Stimulated activated CD4-positive, alpha-beta T cell treated with anti-CD3 and anti-CD28 coated beads, Interleukin-2, amount 100 ng/mL, for 24 hours (primary cell): Measurements from ENCODE around the gene FRMPD2.
A peak's percentile ranks its signal among the peaks of the same experiment; 100 is the strongest.
"Not testable (repeated sequence)": the region's sequence is repeated elsewhere in the genome, so short reads cannot be mapped to it uniquely, and the experiment has no call there.

Experiments
- DNase-seq, 2 donors: peaks; one replicate each; pipeline ENCODE4 v3.0.0-alpha.2; 2020

FRMPD2 gene

DNA sequence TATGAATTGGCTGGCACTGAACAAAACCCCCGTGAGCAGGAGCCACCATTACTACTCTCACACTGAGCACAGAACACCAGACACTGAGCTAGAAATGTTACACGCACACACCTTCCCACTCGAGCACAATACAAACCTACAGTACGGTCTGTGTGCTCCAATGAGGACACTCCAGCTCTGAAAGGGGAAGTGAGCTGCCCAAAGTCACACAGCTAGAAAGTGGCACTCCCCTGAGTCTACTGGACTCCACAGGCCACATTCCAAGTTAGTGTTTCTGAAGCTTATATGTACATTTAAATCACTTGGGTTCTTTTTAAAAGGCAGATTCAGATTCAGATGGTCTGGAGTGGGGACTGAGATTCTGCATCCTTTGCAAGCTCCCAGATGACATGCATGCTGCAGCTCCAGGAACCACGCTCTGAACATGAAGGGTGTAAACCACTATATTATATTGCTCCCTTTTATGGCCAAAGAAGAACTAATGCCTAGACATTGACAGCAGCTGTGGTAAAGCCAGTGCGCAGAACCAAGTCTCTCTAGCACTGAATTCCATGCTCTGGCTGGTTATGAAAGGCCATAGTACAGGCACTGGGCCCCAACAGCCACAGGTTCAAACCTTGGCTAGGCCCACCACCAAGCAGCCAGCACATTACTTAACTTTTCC is 77.1 kb downstream of the FRMPD2 start:
- no peak for DNase-seq

- DNase-seq = no peak
Observed at GRCh38 chr10:48195803-48196202, 78.7 kb downstream of the FRMPD2 start.

DNA sequence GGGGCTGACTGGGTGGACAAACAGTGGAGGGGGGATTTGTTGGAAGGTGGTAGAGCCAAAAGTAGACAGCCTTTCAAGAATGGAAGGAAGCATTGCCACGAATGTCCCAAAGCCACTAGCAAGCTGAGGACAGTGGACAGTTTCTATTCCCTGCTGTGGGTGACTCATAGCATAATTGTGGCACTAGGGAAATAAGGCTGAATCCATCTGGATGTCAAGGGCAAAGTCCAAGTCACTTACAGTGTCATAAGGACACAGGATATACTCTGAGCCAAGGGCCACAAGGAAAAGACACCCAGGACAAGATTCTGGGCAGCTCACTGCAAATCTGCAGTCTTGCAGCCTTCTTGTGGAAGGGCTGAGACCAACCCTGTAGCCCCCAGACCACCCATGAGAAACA is 79.7 kb downstream of the FRMPD2 start:
- no peak for DNase-seq

DNA sequence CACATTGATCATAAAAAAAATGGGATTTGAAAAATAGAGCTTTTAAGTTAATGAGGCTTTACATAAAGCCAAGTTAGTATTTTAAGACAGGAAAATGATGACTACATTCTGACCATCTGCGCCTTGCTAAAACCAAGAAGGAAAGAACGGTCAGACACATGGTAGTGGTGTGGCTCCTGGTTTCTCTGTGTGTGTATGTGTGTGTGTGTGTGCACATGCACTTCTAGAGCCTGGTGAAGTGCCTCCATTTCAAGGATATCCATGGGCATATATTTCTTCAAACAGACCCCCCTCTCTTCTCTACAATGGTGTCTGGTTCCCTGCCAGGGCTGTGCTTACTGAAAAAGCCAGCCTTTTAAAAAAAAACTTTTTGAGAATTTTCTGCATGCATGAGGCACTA is 80.9 kb downstream of the FRMPD2 start:
- no peak for DNase-seq

GRCh38 chr10:48192881-48193450 is 81.5 kb downstream of the FRMPD2 start:
- DNase-seq = no peak

DNA sequence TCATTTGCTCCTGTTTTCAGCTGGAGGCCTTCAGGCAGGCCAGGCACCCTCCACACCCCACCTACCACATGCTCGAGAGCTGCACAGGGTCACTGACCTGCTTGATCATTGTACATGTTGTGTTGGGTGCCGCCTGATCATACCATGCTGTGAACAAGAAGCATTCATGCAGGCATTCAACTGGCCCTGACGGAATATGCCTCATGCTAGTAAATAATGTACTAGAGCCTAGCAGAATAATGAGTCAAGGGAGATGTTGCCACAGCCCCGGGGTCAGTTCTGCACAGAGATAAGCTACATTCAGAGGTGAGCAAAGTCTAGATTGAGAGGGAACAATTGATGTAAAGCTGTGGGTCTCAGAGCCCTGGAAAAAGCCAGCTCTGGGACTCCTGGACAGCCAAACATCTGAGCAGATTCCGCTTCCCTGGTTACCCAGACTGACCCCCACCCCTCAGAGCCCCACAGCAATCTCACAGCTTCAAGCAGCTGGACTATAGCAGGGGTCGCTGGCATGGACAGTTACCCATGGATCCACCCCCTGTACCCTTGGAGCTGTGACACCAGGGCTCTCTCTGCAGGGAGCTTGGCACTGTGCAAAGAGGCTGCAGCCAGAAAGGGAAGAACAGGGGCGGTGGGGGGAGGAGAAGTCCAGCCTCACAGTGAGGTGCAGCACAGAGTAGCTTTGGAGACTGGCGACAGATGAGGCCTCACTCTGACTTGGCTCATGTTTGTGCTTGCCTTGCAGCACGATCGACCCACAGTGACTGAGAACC is 86.6 kb downstream of the FRMPD2 start:
- no peak for DNase-seq

DNA sequence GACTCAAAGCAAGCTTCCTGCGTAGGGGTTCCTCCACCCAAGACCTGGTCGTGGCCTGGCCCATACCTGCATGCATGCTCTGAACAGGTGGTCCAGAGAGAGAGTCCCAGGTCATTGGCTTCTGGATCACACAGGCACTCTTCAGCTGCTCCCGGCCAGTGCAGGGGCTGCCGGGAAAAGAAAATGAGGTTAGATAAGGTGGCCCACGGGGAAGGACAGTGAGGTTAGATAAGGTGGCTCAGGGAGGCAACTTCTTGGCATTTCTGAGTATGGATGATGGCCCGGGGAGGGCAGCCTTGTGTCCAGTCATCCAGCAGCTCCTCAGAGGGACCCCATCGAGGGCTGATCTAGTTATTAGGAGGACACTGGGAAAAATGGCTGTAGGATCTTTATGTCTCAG is 87.4 kb downstream of the FRMPD2 start:
- DNase-seq = no peak

DNA sequence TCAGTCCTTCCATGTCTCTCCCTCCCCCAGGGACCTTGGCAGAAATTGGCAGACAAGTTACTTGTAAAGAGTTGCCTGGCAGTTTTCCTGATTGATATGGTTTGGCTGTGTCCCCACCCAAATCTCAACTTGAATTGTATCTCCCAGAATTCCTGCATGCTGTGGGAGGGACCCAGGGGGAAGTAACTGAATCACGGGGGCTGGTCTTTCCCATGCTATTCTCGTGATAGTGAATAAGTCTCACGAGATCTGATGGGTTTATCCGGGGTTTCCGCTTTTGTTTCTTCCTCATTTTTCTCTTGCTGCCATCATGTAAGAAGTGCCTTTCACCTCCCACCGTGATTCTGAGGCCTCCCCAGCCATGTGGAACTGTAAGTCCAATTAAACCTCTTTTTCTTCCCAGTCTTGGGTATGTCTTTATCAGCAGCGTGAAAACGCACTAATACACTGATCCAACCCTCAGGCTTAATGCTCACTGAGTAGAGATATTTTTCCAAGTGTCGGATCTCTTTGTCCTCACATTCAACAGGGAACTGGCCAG is 88.2 kb downstream of the FRMPD2 start:
- DNase-seq = not testable (repeated sequence)

DNA sequence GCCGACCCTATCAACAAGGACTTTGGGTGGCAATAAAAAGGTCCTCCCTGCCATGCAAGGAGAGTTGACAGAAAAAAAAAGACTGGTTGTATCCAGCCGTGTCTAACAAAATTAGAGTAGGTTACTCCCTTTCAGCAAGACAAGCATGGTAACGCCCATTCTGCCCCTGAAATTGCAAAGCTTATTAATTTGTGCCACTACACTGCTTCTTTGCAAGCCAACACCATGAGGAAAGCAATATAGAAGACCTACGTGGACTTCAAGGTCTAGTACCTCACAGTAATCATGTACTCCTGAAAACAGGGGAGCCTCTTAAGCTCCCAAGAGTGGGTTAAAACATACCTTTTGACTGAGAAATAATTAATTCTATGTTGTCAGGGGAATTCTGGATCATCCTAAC is 90.3 kb downstream of the FRMPD2 start:
- no peak for DNase-seq

DNA sequence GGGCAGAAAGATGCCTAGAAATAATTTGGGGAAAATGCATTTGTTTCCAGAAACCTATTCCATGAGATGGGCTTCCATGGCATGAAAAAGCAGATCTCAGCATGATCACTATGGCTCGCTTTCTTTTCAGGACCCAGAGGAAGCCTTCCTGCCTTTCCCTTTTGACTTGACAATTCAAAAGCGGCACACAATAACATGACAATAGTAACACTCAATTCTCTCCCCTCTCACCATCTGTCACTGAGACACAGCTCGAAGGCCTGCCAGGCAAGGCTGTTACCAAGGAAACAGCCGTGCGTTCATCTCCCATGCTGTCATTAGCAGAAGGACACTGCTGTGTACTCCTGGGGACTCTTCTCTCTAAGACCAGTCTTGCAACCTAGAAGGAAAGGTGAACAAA is 101.8 kb downstream of the FRMPD2 start:
- not testable (repeated sequence) for DNase-seq

DNA sequence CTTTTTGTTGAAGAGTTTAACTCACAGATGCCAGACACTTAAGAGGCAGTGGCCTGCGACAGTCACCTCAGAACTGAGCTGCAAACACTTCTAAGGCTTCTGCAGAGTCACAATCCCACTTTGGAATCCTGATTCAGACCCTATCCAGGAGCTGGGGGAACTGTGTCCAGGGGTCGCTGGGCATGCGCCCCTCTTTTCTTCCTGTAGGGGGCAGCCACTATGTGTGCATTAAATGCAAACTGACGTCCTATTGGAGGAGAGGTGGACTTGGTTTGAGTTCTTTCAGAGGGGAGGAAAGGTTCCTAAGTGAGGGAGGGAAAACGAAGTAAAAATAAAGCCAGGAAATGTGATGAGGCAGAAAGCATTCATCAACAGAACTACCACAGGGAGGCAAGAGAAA is 113.8 kb downstream of the FRMPD2 start:
- peak in 1 of 2 donors; percentile 19 for DNase-seq

GRCh38 chr10:48160163-48160562 is 114.3 kb downstream of the FRMPD2 start:
- not testable (repeated sequence) for DNase-seq

DNA sequence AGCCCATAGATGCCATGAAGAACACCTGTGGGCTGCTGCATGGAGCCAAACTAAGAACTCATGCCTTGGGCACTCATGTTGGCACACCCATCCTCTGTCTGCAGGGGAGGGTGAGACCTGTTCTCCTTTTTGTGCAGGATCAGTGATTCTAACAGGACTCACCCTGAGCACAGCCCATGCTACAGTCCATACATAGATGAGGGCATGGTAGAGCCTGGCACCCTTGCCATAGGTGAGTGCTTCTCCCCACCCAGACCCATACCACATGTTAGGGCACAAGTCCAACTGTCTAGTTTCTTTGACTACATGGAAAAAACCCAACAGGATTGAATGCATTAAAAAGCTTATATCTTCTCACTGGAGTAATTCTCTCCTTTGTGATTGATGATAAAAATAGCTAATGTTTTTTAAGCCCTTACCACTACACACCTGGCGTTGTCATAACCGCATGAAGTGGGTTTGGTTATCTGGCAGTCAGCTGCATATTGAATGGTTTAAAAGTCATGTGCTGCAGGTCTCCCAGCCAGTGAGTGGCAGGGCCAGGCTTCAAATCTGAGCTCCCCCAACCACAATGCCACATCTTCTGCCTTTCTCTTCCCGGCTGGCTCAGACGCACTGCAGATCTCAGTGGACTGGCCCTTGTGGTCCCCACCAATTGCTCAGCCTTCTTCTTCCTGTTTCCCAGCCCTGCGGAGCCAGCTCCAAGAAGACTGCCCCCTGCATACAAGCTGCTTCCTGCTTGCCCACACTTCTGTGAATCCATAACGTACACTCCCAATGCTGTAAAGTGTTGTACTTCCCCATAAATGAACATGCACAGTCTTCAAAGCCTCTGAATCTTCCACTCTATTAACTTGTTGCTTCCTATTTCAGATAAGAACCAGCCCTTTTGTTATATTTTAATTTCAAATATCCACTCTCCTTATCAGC is 120.0 kb downstream of the FRMPD2 start:
- DNase-seq = not testable (repeated sequence)

DNA sequence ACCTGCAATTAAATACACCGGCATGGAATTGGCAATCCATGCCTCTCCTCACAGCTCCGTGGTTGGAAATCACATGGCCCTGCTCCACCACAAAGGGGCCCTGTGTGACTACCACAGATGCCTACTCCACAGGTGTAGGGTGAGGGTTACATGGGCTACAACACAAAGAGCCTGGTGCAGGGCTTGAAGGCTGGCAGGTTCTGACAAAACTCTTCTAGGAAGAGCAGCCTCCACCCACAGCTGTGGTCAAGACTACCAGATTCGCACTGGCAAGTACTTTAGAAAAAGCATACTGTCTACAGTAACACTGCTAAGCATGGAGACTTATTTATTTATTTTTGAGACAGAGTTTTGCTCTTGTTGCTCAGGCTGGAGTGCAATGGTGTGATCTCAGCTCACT is 126.9 kb downstream of the FRMPD2 start:
- DNase-seq = not testable (repeated sequence)

- DNase-seq = not testable (repeated sequence)
Observed at GRCh38 chr10:48143721-48144642, 130.5 kb downstream of the FRMPD2 start.

- not testable (repeated sequence) for DNase-seq
Observed at GRCh38 chr10:48140949-48141348, 133.5 kb downstream of the FRMPD2 start.

GRCh38 chr10:48139953-48140850 is 134.3 kb downstream of the FRMPD2 start:
- DNase-seq = not testable (repeated sequence)

- not testable (repeated sequence) for DNase-seq
Observed at GRCh38 chr10:48128954-48129353, 145.5 kb downstream of the FRMPD2 start.

DNA sequence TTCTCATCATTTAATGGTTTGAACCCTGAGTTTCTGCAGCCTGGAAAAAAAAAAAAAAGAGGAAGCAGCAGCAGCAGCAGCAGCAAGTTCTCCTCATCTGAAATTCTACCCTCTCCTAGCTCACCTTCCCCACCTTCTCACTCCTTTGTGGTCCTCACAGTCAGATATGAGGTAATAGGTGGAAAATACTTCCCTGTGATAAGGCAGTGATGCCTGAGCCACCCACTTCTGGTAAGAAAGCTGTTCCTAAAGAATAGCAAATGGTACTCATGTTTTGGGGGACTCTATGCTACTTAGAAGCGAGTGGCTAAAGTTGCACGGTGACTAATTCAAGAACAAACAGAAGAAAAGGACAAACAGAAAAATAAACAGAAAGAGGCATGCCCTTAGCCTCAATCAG is 148.2 kb downstream of the FRMPD2 start:
- not testable (repeated sequence) for DNase-seq

DNA sequence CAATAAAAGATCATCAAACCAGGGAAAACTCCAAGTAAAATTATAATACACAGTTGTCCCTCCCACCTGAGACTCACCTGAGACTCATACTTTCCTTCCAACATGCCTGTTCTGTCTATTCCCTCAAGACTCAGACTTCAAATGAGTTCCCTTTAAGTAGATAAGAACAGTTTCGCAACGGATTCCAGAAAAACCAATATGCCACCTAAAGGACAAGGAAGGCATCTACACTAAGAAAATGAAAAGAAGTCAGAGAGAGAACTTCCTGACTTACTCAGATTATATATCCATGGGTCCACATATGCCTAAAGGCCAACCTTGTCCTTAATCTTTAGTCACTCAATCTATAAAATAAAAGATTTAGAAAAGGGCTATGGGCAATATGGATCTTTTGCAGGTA is 148.9 kb downstream of the FRMPD2 start:
- DNase-seq = not testable (repeated sequence)
